GM21528 (cell line): ENCODE results near the gene PYY.
"Not testable (repeated sequence)": the region's sequence is repeated elsewhere in the genome, so short reads cannot be mapped to it uniquely, and the experiment has no call there.

Source experiments
- ATAC-seq: cut with Tn5 transposase; IDR thresholded peaks from one replicate; pipeline ENCODE4 v1.9.1; 2021; ENCODE audit warnings: mild to moderate bottlenecking, moderate library complexity; ENCODE audit not compliant: unreplicated experiment, low FRiP score

The PYY gene

DNA sequence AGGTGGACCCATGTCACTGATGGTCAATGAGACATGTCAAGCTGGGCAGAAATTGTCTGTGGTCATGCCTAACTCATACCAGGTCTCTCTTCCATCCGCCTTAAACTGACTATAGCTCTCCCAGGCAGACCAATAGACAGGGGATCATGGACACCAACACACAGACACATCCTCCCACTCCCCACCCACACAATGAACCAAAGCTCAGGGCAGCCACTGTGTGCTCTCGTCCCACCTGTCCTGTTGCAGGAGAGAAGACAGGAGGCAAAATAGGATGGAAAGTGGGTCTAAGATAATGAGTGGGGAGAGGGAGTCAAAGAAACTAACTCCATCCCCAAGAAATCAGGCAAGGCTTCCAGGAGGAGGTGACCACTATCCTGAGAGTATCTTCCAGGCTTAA is 3.2 kb downstream of the PYY start:
- no peak for ATAC-seq

- no peak for ATAC-seq
Observed at GRCh38 chr17:43949781-43950180, 4.0 kb downstream of the PYY start.

GRCh38 chr17:43946781-43947180 is 7.0 kb downstream of the PYY start:
- no peak for ATAC-seq

DNA sequence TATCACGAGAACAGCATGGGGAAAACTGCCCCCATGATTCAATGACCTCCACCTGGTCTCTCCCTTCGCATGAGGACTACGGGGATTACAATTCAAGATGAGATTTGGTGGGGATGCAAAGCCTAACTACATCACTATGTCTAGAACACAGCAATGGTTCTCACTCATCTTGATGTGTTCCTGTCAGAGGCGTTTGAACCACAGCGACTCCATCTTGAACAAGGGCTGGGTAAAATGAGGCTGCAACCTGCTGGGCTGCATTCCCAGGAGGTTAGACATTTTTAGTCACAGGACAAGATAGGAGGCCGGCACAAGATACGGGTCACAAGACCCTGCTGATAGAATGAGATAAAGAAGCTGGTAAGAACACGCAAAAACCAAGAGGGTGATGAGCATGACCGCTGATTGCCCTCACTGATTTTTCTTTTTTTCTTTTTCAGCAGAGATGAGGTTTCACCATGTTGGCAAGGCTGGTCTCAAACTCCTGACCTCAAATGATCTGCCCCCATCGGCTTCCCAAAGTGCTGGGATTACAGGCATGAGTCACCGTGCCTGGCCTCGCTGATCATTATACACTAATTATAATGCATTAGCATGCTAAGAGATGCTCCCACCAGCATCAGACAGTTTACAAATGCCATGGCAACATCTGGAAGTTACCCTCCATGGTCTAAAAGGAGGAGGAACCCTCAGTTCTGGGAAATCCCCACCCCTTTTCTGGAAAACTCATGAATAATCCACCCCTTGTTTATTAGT is 8.5 kb downstream of the PYY start:
- ATAC-seq: no peak

DNA sequence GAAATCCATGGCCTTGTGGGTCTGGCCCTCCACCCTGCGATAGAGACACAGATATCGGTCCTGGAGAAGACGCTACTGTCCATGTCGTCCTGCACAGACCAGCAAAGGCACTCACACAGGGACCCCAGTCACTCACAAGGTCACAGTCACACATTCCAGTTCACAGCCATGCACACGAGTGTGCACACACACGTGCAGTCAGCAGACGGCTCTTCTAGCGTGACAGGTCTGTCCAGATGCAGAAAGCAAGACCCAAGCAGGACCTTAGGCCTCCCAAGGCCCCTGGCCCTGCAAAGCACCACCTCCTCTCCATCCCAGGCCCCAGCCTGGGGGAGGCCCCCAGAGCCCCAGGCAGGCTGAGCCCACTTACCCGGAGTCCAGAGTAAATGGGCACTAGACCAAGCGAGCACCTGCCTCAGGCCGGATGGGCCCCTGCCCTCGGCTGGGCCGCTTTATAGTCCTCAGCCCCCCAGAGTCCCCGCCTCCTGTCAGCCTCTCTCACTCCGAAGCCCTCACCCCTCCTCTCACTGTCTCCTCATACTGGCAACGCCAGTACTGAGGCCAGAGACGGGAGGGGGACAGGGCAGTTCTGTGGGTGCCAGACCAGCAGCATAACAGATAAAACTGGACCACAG is 11.6 kb downstream of the PYY start, which contains the start of gene PPY:
Gene PPY, minus strand, starts transcription at position 426 of the 635 bp plus-strand sequence. CDS start 822 bp downstream, outside the sequence.
- no peak for ATAC-seq

DNA sequence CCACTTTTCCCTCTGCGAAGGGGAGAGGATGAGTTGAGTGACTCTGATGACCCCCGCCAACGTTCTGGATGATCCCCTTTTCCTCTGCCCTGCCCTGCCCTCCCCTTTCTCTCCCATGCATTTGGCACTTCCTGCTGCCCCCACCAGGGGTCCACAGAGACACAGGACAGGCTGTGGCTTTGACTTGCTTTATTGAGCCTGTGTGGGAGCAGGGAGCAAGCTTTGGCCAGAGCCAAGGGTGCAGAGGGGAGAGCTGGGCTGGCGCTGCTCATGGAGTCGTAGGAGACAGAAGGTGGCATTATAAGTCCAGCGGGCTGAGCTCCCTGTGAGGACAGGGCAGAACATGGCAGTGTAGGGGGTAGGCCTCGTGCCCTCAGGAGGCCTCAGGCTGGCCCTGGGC is 13.1 kb downstream of the PYY start:
- ATAC-seq: no peak

DNA sequence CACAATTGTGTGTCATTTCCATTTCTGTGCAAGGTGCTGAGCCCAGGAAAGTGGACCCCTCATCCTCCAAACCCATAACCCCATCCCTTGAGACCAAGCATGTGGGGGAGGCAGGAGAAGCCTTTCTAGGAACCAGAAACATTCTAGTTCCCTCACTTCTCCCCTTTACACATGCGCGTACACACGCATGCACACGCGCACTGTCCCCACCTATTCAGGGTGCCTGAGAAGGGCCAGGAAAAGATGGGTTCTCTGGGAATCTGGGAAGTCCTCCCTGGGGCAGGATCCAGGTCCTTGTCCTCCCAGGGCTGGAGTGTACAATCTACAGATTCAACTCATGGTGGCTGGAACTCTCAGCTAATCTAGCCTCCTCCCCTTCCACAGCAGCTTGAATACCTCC is 13.9 kb downstream of the PYY start:
- ATAC-seq: no peak

DNA sequence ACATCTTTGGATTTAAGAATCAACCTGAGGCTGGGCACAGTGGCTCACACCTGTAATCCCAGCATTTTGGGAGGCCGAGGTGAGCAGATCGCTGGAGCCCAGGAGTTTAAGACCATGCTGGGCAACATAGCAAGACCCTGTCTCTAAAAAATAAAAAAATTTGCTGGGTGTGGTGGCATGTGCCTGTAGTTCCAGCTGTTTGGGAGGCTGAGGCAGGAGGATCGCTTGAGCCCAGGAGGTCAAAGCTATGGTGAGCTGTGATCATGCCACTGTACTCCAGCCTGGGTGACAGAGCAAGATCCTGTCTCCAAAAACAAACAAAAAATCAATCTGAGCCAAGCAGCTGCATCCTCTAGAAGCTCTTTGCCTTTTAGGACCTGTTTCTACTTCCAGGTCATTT is 14.3 kb downstream of the PYY start:
- not testable (repeated sequence) for ATAC-seq

- no peak for ATAC-seq
Observed at GRCh38 chr17:43938838-43939182, 14.9 kb downstream of the PYY start.

GRCh38 chr17:43936434-43936833 is 17.3 kb downstream of the PYY start:
- no peak for ATAC-seq

- no peak for ATAC-seq
Observed at GRCh38 chr17:43935926-43936261, 17.8 kb downstream of the PYY start.

DNA sequence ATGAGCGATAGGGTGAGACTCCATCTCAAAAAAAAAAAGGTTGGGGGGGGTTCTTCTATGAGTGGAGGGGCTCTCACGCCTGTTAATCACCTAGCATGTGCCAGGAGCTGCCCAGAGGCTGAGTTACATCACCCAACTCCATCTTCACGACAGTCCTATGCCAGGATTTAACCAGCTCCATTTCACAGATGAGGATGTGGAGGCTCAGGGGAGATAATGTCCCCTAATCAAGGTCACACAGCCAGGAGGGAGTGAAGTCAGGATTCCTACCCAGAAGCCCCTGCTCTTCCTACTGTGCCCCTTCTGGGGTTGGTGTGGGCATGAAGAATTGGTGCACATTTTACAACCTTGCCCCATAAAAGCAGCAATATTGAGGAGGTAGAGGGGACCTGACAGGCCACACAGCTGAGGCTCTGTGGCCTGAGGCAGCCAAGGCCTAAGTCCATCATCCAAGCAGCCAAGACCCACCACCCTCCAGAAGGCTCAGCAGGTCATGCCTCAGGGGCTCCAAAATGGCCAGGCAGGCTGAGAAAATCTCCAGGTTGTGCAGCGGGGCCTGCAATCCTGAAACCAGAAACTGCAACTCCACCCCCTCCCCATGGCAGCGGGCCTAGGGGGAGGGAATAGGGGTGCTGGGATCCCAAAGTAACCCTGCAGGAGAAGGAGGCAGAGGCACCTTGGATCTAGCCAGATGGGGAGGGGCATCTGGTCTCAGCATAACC is 18.4 kb downstream of the PYY start:
- no peak for ATAC-seq

- ATAC-seq: no peak
Observed at GRCh38 chr17:43932923-43933322, 20.8 kb downstream of the PYY start.

GRCh38 chr17:43932357-43932756 is 21.4 kb downstream of the PYY start:
- ATAC-seq: no peak

- ATAC-seq: no peak
Observed at GRCh38 chr17:43931062-43931571, 22.6 kb downstream of the PYY start.

- ATAC-seq: no peak
Observed at GRCh38 chr17:43928609-43929008, 25.1 kb downstream of the PYY start.

DNA sequence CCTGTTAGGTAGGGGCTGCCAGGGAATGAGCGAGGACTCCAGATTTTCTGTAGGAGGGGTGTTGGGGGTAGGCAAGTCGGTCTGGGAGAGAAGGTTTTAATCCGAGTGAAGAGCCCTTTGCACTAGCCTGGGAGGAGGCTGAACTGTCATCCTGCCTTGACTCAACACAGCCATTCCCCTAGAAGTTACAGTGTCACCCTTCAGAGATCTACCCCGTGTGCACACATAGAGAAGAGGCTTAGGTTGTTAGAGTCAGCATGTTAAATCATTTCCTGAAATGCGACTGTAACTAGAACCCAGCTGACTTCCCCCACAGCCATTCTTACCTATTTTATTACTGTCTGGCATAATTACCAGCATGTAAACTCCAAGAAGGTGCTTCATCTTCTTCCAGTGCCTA is 25.8 kb downstream of the PYY start:
- ATAC-seq: not testable (repeated sequence)

DNA sequence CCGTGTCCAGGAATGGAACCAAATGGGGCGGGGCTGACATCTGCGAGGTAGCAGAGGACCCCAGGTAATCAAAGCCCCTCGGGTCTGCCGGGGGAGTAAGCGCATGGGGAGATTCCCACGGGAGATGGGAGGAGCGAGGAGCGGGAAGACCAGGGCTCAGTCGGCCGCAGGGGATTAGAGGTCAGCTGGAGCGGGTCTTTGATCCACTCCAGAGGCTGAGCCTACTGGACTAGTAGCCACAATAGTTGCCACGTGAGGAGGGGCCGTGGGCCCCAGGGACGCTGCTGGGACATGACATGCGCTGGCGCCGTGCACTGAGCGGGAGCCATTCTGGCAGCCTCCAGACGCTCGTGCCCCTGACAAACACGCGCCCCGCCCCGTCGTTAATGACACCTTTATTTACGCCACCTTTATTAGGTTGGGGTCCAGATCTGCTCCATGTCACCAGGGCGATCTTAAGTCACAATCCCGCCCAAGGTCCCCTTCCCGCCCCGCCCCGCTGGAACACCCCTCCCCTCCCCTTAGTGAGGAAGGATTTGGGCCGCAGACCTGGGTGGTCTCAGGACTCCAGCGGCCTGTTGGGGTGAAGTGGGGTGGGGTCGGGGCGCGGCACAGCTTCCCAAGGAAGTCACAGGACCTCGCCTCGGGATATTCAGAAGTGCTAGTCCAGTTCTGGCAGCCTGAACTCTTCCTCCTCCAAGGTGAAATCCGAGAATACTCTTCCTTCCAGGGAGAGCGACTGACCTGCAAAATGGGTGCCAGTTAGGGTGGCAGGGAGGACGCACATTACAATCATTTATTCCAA is 26.5 kb downstream of the PYY start:
- no peak for ATAC-seq

- no peak for ATAC-seq
Observed at GRCh38 chr17:43924558-43924957, 29.2 kb downstream of the PYY start.

DNA sequence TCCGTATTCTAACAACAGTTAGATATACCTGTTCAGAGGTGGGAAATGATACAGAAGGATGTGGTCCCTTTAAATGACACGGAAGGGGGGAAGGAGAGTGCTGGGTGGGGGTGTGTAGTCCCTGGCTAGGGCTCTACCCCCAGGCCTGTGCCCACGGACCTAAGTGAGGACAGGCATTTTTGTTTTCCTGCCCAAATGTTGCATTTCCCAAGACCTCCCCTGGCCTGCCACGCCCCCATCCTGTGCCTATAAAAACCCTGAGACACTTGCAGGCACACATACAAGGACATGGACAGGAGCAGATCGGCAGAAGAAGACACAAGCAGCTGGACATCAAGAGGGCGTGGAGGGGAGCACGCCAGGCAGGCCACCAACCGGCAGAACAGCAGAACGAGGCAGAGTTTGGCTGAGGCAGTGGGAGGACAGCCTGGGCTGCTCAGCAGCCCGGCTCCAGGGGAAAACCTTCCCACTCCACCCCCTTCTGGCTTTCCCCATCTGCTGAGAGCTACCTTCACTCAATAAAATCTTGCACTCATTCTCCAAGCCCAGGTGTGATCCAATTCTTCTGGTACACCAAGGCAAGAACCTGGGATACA is 33.1 kb downstream of the PYY start:
- no peak for ATAC-seq
